H9 (cell line): Measurements from ENCODE around the gene DENND6A. TPM values are rescaled to one million over a fixed set of nuclear protein-coding genes. Genes with fewer than 3 reads are reported as not detected.

Experiments used
- DNase-seq: peaks from one replicate; pipeline ENCODE4 v3.0.0-alpha.2; 2017
- H2AFZ ChIP-seq: one replicate; pipeline ENCODE4 v1.6.1; 2013; ENCODE audit warnings: mild to moderate bottlenecking, low read length, control low read depth, moderate library complexity
- H2AK5ac ChIP-seq: 2 replicates; pipeline ENCODE4 v1.6.1; 2013; ENCODE audit warnings: low read length, control low read depth, mixed read lengths; ENCODE audit not compliant: insufficient read length
- H2BK120ac ChIP-seq: one replicate; pipeline ENCODE4 v1.6.1; 2013; ENCODE audit warnings: low read depth, mild to moderate bottlenecking, low read length, control low read depth, inconsistent platforms; ENCODE audit not compliant: poor library complexity, severe bottlenecking
- H2BK12ac ChIP-seq: 2 replicates; pipeline ENCODE4 v1.6.1; 2013; ENCODE audit warnings: low read length, control low read depth, mixed read lengths, low read depth; ENCODE audit not compliant: insufficient read length
- H2BK15ac ChIP-seq: 2 replicates; pipeline ENCODE4 v1.6.1; 2013; ENCODE audit warnings: low read depth, low read length, control low read depth
- H2BK20ac ChIP-seq: one replicate; pipeline ENCODE4 v1.6.1; 2013; ENCODE audit warnings: low read depth, mild to moderate bottlenecking, low read length, control low read depth, inconsistent platforms; ENCODE audit not compliant: poor library complexity, severe bottlenecking
- H2BK5ac ChIP-seq: 2 replicates; pipeline ENCODE4 v1.6.1; 2013; ENCODE audit warnings: low read length, control low read depth, mixed read lengths; ENCODE audit not compliant: insufficient read length
- H3K14ac ChIP-seq: 2 replicates; pipeline ENCODE4 v1.6.1; 2013; ENCODE audit warnings: low read length, control low read depth; ENCODE audit not compliant: insufficient read depth
- H3K18ac ChIP-seq: 2 replicates; pipeline ENCODE4 v1.6.1; 2013; ENCODE audit warnings: low read depth, mild to moderate bottlenecking, mixed read lengths, low read length, control low read depth; ENCODE audit not compliant: insufficient read length
- H3K23ac ChIP-seq: 2 replicates; pipeline ENCODE4 v1.6.1; 2013; ENCODE audit warnings: low read length, control low read depth, mixed read lengths, low read depth; ENCODE audit not compliant: insufficient read length
- H3K23me2 ChIP-seq: 2 replicates; pipeline ENCODE4 v1.6.1; 2013; ENCODE audit warnings: low read depth, mild to moderate bottlenecking, mixed read lengths, low read length, control low read depth; ENCODE audit not compliant: insufficient read length, poor library complexity, severe bottlenecking
- H3K27ac ChIP-seq: 2 replicates; pipeline ENCODE4 v1.5.1; 2013; ENCODE audit warnings: low read length, control low read depth, mixed read lengths, low read depth; ENCODE audit not compliant: insufficient read length
- H3K27me3 ChIP-seq: 2 replicates; pipeline ENCODE4 v1.6.1; 2013; ENCODE audit warnings: low read length, control low read depth, inconsistent platforms; ENCODE audit not compliant: insufficient read depth
- H3K4ac ChIP-seq: 2 replicates; pipeline ENCODE4 v1.6.1; 2013; ENCODE audit warnings: low read depth, mild to moderate bottlenecking, control low read depth, inconsistent platforms, low read length, moderate library complexity
- H3K4me1 ChIP-seq: 2 replicates; pipeline ENCODE4 v1.6.1; 2013; ENCODE audit warnings: low read length, control low read depth, inconsistent platforms; ENCODE audit not compliant: insufficient read depth
- H3K4me2 ChIP-seq: 2 replicates; pipeline ENCODE4 v1.6.1; 2013; ENCODE audit warnings: low read length, control low read depth, mixed read lengths; ENCODE audit not compliant: insufficient read length, insufficient read depth
- H3K56ac ChIP-seq: 2 replicates; pipeline ENCODE4 v1.6.1; 2013; ENCODE audit warnings: low read depth, mild to moderate bottlenecking, mixed read lengths, low read length, control low read depth; ENCODE audit not compliant: insufficient read length
- H3K79me1 ChIP-seq: 2 replicates; pipeline ENCODE4 v1.6.1; 2013; ENCODE audit warnings: low read depth, mild to moderate bottlenecking, moderate library complexity, low read length, control low read depth, inconsistent platforms; ENCODE audit not compliant: insufficient read depth, poor library complexity, severe bottlenecking
- H3K79me2 ChIP-seq: 2 replicates; pipeline ENCODE4 v1.6.1; 2013; ENCODE audit warnings: low read length, control low read depth, inconsistent platforms; ENCODE audit not compliant: insufficient read depth
- H3K9ac ChIP-seq: 2 replicates; pipeline ENCODE4 v1.6.1; 2013; ENCODE audit warnings: low read length, control low read depth, mixed read lengths; ENCODE audit not compliant: insufficient read length; ENCODE audit errors: extremely low read depth
- H3K9me3 ChIP-seq: one replicate; pipeline ENCODE4 v1.6.1; 2013; ENCODE audit warnings: low read depth, low read length, inconsistent platforms; ENCODE audit not compliant: control insufficient read depth
- H3T11ph ChIP-seq: one replicate; pipeline ENCODE4 v1.6.1; 2013; ENCODE audit warnings: mild to moderate bottlenecking, low read length, control low read depth, inconsistent platforms
- H4K20me1 ChIP-seq: one replicate; pipeline ENCODE4 v1.6.1; 2013; ENCODE audit not compliant: control insufficient read depth, insufficient read length, insufficient read depth
- H4K5ac ChIP-seq: 2 replicates; pipeline ENCODE4 v1.6.1; 2013; ENCODE audit warnings: low read depth, mild to moderate bottlenecking, mixed read lengths, low read length, control low read depth; ENCODE audit not compliant: insufficient read length
- H4K8ac ChIP-seq: replicated peaks from 2 replicates; pipeline ENCODE4 v1.6.1; 2013; ENCODE audit warnings: low read length, control low read depth, mixed read lengths, low read depth; ENCODE audit not compliant: insufficient read length
- H4K91ac ChIP-seq: 2 replicates; pipeline ENCODE4 v1.6.1; 2013; ENCODE audit warnings: low read depth, mild to moderate bottlenecking, moderate library complexity, mixed read lengths, low read length, control low read depth; ENCODE audit not compliant: insufficient read length
- H3K27ac Mint-ChIP-seq, 3 experiments: 2 replicates in 2 of 3; 3 replicates in 1 of 3; pipeline ENCODE4 v1.8.0; 2020 to 2021; ENCODE audit warnings: mixed read lengths in 3 of 3, mild to moderate bottlenecking in 1 of 3, moderate library complexity in 1 of 3
- H3K27me3 Mint-ChIP-seq: 2 replicates; pipeline ENCODE4 v1.8.0; 2021; ENCODE audit warnings: low read depth, mild to moderate bottlenecking, moderate library complexity, mixed read lengths
- H3K36me3 Mint-ChIP-seq, 3 experiments: 2 replicates in 2 of 3; 3 replicates in 1 of 3; pipeline ENCODE4 v1.8.0; 2020 to 2021; ENCODE audit warnings: low read depth in 3 of 3, mixed read lengths in 3 of 3; ENCODE audit not compliant: insufficient read depth in 1 of 3
- H3K4me1 Mint-ChIP-seq, 2 experiments: 2 replicates each; pipeline ENCODE4 v1.8.0; 2020; ENCODE audit warnings: mixed read lengths in 2 of 2
- H3K4me3 Mint-ChIP-seq, 2 experiments: 2 replicates in 1 of 2; 3 replicates in 1 of 2; pipeline ENCODE4 v1.8.0; 2020 to 2021; ENCODE audit warnings: mild to moderate bottlenecking in 2 of 2, mixed read lengths in 2 of 2, moderate library complexity in 1 of 2
- H3K9me3 Mint-ChIP-seq, 2 experiments: 2 replicates in 1 of 2; 3 replicates in 1 of 2; pipeline ENCODE4 v1.8.0; 2020; ENCODE audit warnings: mild to moderate bottlenecking in 2 of 2, mixed read lengths in 2 of 2, moderate library complexity in 1 of 2
- WGBS: extraction: QIAGEN DNeasy Blood & Tissue Kit; methylation state at CpG from one replicate; pipeline ENCODE4 v1.1.7; 2013; ENCODE audit warnings: missing lambda C conversion rate, low lambda C conversion rate, mixed read lengths; ENCODE audit not compliant: insufficient read length; ENCODE audit errors: extremely low coverage; 5-methylcytosine and 5-hydroxymethylcytosine counted together
- total RNA-seq: library from RNA; stranded (reverse); gene quantifications from 2 replicates; pipeline ENCODE4 v1.2.1, GENCODE V29; 2021
- TF ChIP-seq, protein P1 (sequence below): fragments of 200-600 bp; sonication (generic); conservative IDR thresholded peaks from 3 replicates; pipeline ENCODE4 v1.8.0; 2021; ENCODE audit warnings: antibody characterized with exemption, mild to moderate bottlenecking

The DENND6A gene
- total RNA-seq, 1 experiment from 2014 or later = 13.2 TPM

DNA sequence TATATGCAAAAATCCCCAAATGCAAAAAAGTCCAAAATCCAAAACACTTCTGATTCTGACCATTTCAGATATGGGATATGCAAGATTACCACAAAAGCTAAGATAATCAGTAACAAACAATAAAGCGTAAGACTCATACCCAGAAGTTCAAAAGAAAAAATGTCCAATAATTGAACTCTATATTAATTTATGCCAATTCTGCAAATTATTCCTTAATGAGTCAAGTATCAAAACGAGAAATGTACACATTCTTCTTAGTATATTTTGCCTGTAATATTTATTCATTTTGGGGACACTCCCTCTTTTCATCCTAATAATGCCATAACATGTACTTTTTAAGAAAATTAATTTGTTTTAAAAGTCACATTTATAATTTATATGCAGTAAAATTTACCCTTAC is 37.1 kb downstream of the DENND6A start:
- Histone ChIP-seq H2AFZ (no peak overlapping the region), H2BK5ac (no peak overlapping the region), H4K5ac (no peak overlapping the region), H3K27me3 (no peaks in the 10 kb centered on the region), H2BK20ac (no peak overlapping the region), H2BK120ac (no peak overlapping the region), H2BK12ac (no peak overlapping the region), H2BK15ac (no peak overlapping the region), H3K4me2 (no peak overlapping the region), H4K91ac (no peak overlapping the region), H3K79me2 (no peaks in the 10 kb centered on the region), H3K4ac (no peak overlapping the region), H4K8ac (no peak overlapping the region), H3K18ac (no peak overlapping the region), H3K79me1 (no peaks in the 10 kb centered on the region), H3K27ac (no peak overlapping the region), H2AK5ac (no peak overlapping the region), H3K23me2 (no peaks in the 10 kb centered on the region), H3K23ac (no peak overlapping the region), H3K56ac (no peak overlapping the region), H3K4me1 (no peaks in the 10 kb centered on the region), H3K9me3 (no peaks in the 10 kb centered on the region), H3K9ac (no peak overlapping the region), H3K14ac (no peak overlapping the region), H4K20me1 (no peaks in the 10 kb centered on the region), H3T11ph (no peak overlapping the region)
- peaks cover 17% of the 10 kb centered on the region in 2 experiments for H3K4me1 Mint-ChIP-seq
- no peak overlapping the region for H3K27ac Mint-ChIP-seq
- no peaks in the 10 kb centered on the region; a peak in 1 of 5 replicates for H3K9me3 Mint-ChIP-seq
- H3K27me3 Mint-ChIP-seq = no peaks in the 10 kb centered on the region
- H3K4me3 Mint-ChIP-seq = no peak overlapping the region
- DNase-seq = no peak
- TF ChIP-seq, protein P1, sequence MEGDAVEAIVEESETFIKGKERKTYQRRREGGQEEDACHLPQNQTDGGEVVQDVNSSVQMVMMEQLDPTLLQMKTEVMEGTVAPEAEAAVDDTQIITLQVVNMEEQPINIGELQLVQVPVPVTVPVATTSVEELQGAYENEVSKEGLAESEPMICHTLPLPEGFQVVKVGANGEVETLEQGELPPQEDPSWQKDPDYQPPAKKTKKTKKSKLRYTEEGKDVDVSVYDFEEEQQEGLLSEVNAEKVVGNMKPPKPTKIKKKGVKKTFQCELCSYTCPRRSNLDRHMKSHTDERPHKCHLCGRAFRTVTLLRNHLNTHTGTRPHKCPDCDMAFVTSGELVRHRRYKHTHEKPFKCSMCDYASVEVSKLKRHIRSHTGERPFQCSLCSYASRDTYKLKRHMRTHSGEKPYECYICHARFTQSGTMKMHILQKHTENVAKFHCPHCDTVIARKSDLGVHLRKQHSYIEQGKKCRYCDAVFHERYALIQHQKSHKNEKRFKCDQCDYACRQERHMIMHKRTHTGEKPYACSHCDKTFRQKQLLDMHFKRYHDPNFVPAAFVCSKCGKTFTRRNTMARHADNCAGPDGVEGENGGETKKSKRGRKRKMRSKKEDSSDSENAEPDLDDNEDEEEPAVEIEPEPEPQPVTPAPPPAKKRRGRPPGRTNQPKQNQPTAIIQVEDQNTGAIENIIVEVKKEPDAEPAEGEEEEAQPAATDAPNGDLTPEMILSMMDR = no peak
- peaks cover 7 to 38% (median 22%) of the 10 kb centered on the region in 3 experiments; a peak in 5 of 7 replicates for H3K36me3 Mint-ChIP-seq
- no CpG with 5 or more reads among the region's 2 CpGs for WGBS
